NOMO-1 (cell line): ENCODE data around the gene DAO.
A peak's percentile ranks its signal among the peaks of the same experiment; 100 is the strongest.
"Not testable (repeated sequence)": the region's sequence is repeated elsewhere in the genome, so short reads cannot be mapped to it uniquely, and the experiment has no call there.

Experiments
- DNase-seq, 2 experiments: peaks; one replicate each; lab custom pipeline; 2025; ENCODE audit not compliant: unreplicated experiment in 2 of 2; lab: John Stamatoyannopoulos, UW

The DAO gene

DNA sequence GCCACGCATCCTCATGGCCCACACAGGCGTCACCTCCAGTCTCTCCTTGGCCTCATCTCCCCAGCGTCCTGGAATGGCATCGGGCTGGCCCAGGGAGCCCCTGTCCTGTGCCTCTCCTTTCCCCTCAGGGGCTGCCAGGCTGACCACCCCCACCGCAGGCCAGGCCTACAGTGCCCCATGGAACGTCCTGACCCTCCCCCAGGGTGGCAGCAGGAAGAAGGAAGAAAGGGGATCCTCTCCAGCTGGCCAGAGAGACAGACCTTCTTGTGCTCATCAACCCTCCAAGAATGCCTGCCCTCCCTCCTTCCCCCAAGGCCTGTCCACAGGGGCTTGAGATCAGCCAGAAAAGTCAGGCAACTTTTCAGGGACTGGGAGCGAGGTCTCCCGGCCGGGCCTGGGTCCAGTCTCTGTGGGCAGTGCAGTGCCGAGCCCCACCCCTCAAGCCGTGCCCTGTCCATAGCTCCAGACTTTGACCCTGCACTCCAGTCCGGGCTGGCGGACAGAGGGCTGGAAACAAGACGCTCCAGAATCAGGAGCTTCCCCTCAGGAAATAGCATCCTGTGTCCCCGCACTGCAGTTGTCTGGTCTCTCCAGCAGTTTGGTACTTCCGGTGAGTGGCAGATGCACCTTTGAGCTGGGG lies at the start of gene DAO:
TSS of gene DAO (plus strand) at position 478 of the 640 bp plus-strand sequence. CDS start 4,915 bp downstream, outside the sequence.
- no peak for DNase-seq

- DNase-seq, result no peak
Observed at GRCh38 chr12:108831309-108831991, 48.4 kb upstream of the DAO start.

GRCh38 chr12:108832208-108832607 lies 47.7 kb upstream of the DAO start:
- DNase-seq, result no peak

DNA sequence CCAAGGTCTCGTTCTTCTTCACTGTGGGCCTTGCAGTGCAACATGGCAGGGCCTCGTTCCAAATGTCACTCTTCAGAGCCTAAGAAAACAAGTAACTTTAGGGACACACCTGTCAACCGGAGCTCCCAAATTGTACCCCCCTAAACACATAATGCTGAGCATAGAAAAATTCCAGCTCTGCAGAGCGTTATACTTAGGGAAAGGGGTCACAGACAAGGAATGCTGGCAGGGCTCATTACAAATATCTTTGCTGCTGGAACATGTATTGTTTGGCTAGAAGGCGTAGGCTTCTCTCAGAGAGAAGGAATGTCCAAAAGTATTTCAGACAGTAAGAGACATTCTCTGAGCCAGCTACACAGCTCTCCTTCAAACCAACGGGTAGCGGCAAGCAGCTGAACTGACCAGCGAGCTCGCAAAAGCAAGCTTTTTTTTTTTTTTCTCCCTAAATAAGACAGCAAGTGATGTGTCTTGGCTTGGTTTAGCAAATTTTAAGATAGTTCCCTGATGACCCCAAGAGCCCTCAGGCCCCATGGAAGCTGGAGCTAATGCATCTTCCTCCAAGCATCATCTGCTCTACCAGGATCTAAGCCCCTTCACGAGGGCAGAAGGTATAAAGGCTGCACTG lies 47.0 kb upstream of the DAO start:
- DNase-seq, result no peak

- DNase-seq, result no peak
Observed at GRCh38 chr12:108833355-108833733, 46.5 kb upstream of the DAO start.

GRCh38 chr12:108833757-108834472 lies 46.0 kb upstream of the DAO start:
- no peak for DNase-seq

GRCh38 chr12:108835860-108836634 lies 43.8 kb upstream of the DAO start:
- DNase-seq, result no peak

DNA sequence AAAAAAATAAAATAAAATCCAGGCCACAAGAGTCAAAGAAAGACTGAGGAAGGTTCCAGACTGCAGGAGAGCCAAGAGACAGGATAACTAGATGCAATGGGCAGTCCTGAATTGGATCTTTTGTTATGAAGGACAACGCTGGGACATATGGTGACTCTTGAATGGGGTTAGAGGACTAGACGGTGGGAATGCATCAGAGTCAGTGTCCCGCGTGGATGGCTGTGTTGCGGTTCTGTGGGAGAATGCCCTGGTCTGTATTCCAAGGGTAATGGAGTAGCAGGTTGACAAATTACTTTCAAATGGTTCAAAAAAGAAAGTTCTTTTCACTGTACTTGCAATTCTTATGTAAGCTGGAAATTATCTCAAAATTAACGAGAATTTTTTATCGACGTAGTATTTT lies 42.7 kb upstream of the DAO start:
- DNase-seq, result no peak

GRCh38 chr12:108837680-108838079 lies 42.2 kb upstream of the DAO start:
- DNase-seq, result no peak

DNA sequence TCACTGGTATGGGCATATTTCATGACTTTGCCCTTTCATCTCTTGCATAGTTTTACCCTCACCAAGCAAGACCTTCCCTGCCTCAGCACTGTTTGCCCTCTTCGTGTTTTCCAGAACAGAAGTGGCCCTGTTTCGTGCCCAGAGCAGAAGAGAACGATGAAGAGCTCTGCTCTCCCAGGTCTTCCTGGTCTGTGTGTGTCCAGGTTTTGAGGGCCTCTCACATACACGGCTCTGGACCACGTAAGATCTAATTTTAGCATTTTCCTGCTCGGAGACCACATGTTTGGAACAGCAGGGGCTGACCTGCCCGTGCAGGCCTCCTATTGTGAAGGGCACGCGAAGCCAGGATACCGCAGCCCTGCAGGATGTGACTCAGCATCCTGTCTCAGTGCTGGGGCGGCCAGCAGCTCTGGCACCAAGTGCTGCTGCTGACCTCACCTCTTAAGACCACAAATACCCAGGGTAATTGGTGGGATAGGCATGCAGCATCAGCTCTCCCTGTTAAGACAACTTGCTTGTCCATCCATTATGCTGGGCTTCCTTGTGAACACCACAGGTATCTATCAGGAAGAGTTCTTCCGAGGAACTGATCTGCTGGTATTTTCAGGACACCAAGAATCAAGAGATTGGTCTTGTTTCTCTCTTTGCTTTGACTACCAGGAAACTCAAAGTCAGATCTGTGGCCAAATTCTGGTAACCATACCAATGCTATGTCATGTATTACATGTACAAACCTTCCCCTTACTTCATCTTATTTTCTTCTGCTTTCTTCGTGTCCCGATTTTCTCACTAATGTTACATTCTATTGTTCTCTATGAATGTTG lies 41.5 kb upstream of the DAO start:
- DNase-seq, result peak; percentile 87 to 92

- no peak for DNase-seq
Observed at GRCh38 chr12:108839018-108839889, 40.6 kb upstream of the DAO start.

GRCh38 chr12:108839890-108840230 lies 40.0 kb upstream of the DAO start:
- DNase-seq, result no peak

- DNase-seq, result no peak
Observed at GRCh38 chr12:108840605-108841332, 39.1 kb upstream of the DAO start.

- not testable (repeated sequence) for DNase-seq
Observed at GRCh38 chr12:108841825-108842224, 38.1 kb upstream of the DAO start.

- DNase-seq, result no peak
Observed at GRCh38 chr12:108842361-108842760, 37.5 kb upstream of the DAO start.

GRCh38 chr12:108843187-108843586 lies 36.7 kb upstream of the DAO start:
- no peak for DNase-seq

- no peak for DNase-seq
Observed at GRCh38 chr12:108845696-108846095, 34.2 kb upstream of the DAO start.

- DNase-seq, result peak in 1 of 2 experiments; percentile 57
Observed at GRCh38 chr12:108846290-108846701, 33.6 kb upstream of the DAO start.
